Measurements from ENCODE around the gene TNFRSF13B. TPM values are rescaled to one million over a fixed set of nuclear protein-coding genes. Genes with fewer than 3 reads are reported as not detected.
"Not testable (repeated sequence)": the region's sequence is repeated elsewhere in the genome, so short reads cannot be mapped to it uniquely, and the experiment has no call there.

Gene TNFRSF13B
- total RNA-seq, 4 donors from 2014 or later: 0.66 TPM; not detected in 3

DNA sequence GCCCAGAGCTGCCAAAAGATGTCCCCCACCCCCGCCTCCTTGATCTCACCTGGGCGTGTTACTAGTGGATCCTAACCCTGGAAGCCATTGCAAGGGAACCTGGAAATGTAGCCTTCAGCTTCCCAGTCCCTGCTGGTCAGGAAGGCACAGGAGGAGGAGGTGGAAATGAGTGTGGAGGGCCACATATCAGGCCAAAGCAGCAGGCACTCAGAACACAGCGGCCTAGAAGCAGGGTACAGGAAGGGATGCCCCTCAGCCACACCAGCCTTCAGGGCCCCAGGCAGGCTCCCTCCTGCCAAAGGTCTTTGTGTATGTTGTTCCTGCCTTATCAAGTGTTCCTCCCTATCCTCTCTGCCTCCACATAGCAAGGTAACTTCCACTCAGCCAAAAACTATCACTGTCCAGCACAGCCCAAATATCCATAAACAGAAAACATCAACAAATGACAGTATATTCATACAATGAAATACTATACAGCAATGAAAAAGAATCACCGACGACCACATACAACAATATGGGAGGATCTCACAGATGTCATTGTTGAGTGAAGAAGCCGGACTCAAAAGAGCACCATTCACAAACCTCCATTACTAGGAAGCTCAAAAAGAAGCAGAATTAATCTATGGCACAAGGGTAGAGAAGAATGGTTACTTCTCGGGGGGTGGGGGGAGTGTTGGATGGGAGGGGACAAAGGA is 28.2 kb upstream of the TNFRSF13B start:
- H3K4me3 ChIP-seq: no peak overlapping the region
- H3K27ac ChIP-seq (replicated peaks in 1 of 4): no peak overlapping the region
- intact Hi-C loops (cut with DNase I): loop anchor here (2.0 to 10.0 kb wide), 3 partner anchors 155 to 315 kb away; partner anchors contain the start of gene FLCN
- no peak for TF ChIP-seq POLR2AphosphoS5 (IDR thresholded peaks at IDR 0.05)
- TF ChIP-seq EP300 (IDR thresholded peaks at IDR 0.05): no peak
- TF ChIP-seq POLR2A (IDR thresholded peaks at IDR 0.05; ENCODE audit: low read depth): no peak
- TF ChIP-seq, protein P1, sequence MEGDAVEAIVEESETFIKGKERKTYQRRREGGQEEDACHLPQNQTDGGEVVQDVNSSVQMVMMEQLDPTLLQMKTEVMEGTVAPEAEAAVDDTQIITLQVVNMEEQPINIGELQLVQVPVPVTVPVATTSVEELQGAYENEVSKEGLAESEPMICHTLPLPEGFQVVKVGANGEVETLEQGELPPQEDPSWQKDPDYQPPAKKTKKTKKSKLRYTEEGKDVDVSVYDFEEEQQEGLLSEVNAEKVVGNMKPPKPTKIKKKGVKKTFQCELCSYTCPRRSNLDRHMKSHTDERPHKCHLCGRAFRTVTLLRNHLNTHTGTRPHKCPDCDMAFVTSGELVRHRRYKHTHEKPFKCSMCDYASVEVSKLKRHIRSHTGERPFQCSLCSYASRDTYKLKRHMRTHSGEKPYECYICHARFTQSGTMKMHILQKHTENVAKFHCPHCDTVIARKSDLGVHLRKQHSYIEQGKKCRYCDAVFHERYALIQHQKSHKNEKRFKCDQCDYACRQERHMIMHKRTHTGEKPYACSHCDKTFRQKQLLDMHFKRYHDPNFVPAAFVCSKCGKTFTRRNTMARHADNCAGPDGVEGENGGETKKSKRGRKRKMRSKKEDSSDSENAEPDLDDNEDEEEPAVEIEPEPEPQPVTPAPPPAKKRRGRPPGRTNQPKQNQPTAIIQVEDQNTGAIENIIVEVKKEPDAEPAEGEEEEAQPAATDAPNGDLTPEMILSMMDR (IDR thresholded peaks at IDR 0.05): no peak
- WGBS: 89% methylated on average over 6 of the region's 7 CpGs
- H3K27me3 ChIP-seq: no peaks in the 10 kb centered on the region
- peaks cover 0 to 10% (median 9%) of the 10 kb centered on the region in 4 donors for H3K4me1 ChIP-seq
- DNase-seq (ENCODE audit: extremely low spot score): no peak
- no peaks in the 10 kb centered on the region for H3K9me3 ChIP-seq
- no peaks in the 10 kb centered on the region for H3K36me3 ChIP-seq

DNA sequence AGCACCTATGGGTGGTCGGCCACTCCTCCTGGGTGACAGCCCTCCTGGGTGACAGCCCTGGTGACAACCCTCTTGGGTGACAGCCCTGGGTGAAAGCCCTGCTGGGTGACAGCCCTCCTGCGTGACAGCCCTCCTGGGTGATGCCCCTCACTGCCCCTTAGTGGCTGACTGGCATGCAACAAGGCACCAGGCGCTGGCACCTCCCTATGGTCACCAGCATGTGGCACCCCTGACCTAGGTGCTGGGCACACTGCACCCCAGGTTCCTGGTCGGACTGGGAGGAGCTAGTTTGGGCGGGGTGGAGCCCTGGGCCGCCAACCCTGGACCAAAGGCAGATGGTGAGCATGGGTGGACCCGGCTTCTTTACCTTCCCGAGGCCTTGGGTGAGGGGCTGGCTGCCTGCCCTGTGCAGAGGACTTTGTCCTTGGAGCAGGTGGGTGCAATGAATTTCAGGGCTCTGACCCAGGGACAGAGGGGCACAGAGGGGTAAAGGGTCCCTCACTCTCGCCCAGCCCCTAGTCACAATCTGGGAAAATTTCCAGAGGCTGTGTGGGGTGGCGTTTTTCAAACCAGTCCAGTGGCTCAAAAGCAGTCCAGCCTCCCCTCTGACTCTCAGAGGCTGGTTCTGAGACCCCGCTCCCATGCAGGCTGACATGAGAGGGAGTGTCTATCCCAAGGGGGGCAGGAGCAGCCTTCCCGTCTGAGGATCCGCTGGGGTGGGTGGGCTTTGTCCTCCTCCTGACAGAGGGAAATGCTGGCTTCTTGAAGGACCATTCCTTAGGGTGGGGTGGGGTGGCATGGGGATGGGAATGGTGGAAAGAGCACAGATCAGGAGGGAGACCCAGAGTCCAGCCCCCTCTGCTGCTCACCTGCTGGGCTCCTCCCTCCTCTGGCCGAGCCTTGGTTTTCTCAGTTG is 25.9 kb upstream of the TNFRSF13B start:
- intact Hi-C loops (cut with DNase I): no loop called here
- Histone ChIP-seq H3K9me3 (no peaks in the 10 kb centered on the region), H3K36me3 (no peaks in the 10 kb centered on the region), H3K4me3 (no peak overlapping the region), H3K27ac (replicated peaks in 1 of 4) (no peak overlapping the region), H3K27me3 (no peaks in the 10 kb centered on the region), H3K4me1 (peaks cover 0 to 10% (median 9%) of the 10 kb centered on the region in 4 donors)
- 80% methylated on average over 14 of the region's 14 CpGs for WGBS
- DNase-seq (ENCODE audit: extremely low spot score): no peak
- no peak for TF ChIP-seq EP300 (IDR thresholded peaks at IDR 0.05)
- TF ChIP-seq, protein P1 (IDR thresholded peaks at IDR 0.05): no peak
- TF ChIP-seq POLR2A (IDR thresholded peaks at IDR 0.05; ENCODE audit: low read depth): no peak
- TF ChIP-seq POLR2AphosphoS5 (IDR thresholded peaks at IDR 0.05): no peak

DNA sequence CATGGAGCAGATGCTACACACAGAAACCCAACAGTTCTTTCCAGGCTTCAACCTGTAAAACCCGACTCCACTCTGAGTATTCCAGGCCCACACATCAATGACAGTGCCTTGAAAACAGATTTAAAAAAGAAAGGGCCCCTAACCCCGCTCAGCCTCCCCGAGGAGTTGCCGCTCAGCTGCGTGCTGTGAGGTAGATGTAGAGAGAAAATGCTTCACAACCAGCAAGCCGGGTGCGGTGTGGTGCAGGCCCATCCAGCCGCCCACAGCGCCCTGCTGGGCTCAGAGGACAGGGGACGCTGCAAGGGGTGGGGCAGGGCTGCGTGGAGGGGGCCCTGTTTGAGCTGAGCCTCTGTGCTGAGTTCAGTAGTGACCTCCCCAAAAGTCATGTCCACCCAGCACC is 24.8 kb upstream of the TNFRSF13B start:
- intact Hi-C loops (cut with DNase I); DNase-seq (ENCODE audit: extremely low spot score): not testable (repeated sequence)
- 87% methylated on average over 11 of the region's 11 CpGs for WGBS

DNA sequence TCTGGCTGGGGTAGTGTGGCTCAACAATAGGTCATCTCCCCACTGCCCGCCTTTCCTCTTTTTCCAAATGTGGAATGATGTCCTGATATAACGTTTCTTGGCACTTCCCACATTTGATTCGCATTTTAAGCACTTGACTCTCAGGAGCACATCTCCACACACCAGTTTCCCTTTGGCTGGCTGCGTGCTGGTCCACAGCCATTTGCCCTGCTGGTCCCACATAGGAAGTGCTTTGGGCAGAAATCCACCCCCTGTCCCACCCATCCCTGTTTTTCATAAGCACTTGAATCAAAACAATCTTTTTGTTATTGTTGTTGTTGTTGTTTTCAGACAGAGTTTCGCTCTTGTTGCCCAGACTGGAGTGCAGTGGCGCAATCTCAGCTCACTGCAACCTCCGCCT is 24.0 kb upstream of the TNFRSF13B start:
- DNase-seq (ENCODE audit: extremely low spot score): no peak
- WGBS: 92% methylated on average over 7 of the region's 7 CpGs
- no peaks in the 10 kb centered on the region for H3K36me3 ChIP-seq
- no peak overlapping the region for H3K27ac ChIP-seq (replicated peaks in 1 of 4)
- TF ChIP-seq POLR2A (IDR thresholded peaks at IDR 0.05; ENCODE audit: low read depth): no peak
- TF ChIP-seq POLR2AphosphoS5 (IDR thresholded peaks at IDR 0.05): no peak
- no peak for TF ChIP-seq EP300 (IDR thresholded peaks at IDR 0.05)
- TF ChIP-seq, protein P1 (IDR thresholded peaks at IDR 0.05): no peak
- H3K4me3 ChIP-seq: no peak overlapping the region
- intact Hi-C loops (cut with DNase I): no loop called here
- no peaks in the 10 kb centered on the region for H3K9me3 ChIP-seq
- no peaks in the 10 kb centered on the region for H3K27me3 ChIP-seq
- H3K4me1 ChIP-seq: peaks cover 0 to 7% (median 3%) of the 10 kb centered on the region in 4 donors

More for the DNA sequence above, 24.8 kb upstream of the TNFRSF13B start:
- H3K27me3 ChIP-seq; H3K27ac ChIP-seq (replicated peaks in 1 of 4); H3K9me3 ChIP-seq; H3K4me1 ChIP-seq; H3K36me3 ChIP-seq; H3K4me3 ChIP-seq: not testable (repeated sequence)

DNA sequence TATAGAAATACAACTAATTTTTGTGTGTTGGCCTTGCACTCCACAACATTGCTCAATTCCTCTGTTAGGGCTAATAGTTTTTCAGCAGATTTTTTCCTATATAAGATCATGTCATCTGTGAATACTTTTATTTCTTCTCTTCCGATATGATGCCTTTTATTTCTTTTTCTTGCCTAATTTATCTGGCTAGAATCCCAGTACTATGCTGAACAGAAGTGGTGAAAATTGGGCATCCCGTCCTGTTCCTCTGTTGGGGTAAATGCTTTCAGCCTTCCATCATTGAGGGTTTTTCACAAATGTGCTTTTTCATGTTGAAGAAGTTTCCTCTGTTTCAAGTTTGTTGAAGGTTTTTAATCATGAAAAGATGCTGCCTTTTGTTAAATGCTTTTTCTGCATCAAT is 22.7 kb upstream of the TNFRSF13B start:
- Histone ChIP-seq H3K36me3 (no peaks in the 10 kb centered on the region), H3K4me1 (peaks cover 0 to 7% (median 3%) of the 10 kb centered on the region in 4 donors), H3K27me3 (no peaks in the 10 kb centered on the region), H3K9me3 (no peaks in the 10 kb centered on the region), H3K27ac (replicated peaks in 1 of 4) (no peak overlapping the region), H3K4me3 (no peak overlapping the region)
- intact Hi-C loops (cut with DNase I): no loop called here
- 73% methylated on average over 2 of the region's 2 CpGs for WGBS
- TF ChIP-seq, protein P1 (IDR thresholded peaks at IDR 0.05): no peak
- no peak for DNase-seq (ENCODE audit: extremely low spot score)

Measured in esophagus muscularis mucosa (tissue), 4 donors.